Bronchial epithelial cell (primary cell): ENCODE measurements around the gene NOX5. TPM values are rescaled to one million over a fixed set of nuclear protein-coding genes. Genes with fewer than 3 reads are reported as not detected.

Experiments
- DNase-seq: peaks from one replicate; pipeline ENCODE4 v3.0.0-alpha.2; 2010; ENCODE audit warnings: low read depth
- FAIRE-seq: peaks from 2 replicates; lab custom pipeline; 2011; peaks lifted over from hg19 to GRCh38; lab: Jason Lieb, UNC
- H3K27me3 ChIP-seq: 2 replicates; pipeline ENCODE4 v1.5.1; 2011; ENCODE audit warnings: low read length; ENCODE audit not compliant: control insufficient read depth, insufficient read depth
- H3K36me3 ChIP-seq: 2 replicates; pipeline ENCODE4 v1.5.1; 2011; ENCODE audit warnings: low read length; ENCODE audit not compliant: control insufficient read depth, insufficient read depth
- H3K4me3 ChIP-seq: 2 replicates; pipeline ENCODE4 v1.5.1; 2011; ENCODE audit warnings: mild to moderate bottlenecking, low read depth, low read length, control low read depth
- total RNA-seq: library from RNA; depleted of rRNA; stranded (reverse); fragments of >200 nt; gene quantifications from 2 replicates; pipeline ENCODE4 v1.2.1, GENCODE V29; 2014
- TF ChIP-seq, protein P1 (sequence below): IDR thresholded peaks from 2 replicates; pipeline ENCODE4 v1.5.1; 2011; ENCODE audit warnings: mild to moderate bottlenecking, moderate library complexity, low read length, control low read depth, inconsistent platforms; ENCODE audit not compliant: insufficient read depth, severe bottlenecking

The NOX5 gene
- total RNA-seq, 1 donor from 2014 or later = not detected

DNA sequence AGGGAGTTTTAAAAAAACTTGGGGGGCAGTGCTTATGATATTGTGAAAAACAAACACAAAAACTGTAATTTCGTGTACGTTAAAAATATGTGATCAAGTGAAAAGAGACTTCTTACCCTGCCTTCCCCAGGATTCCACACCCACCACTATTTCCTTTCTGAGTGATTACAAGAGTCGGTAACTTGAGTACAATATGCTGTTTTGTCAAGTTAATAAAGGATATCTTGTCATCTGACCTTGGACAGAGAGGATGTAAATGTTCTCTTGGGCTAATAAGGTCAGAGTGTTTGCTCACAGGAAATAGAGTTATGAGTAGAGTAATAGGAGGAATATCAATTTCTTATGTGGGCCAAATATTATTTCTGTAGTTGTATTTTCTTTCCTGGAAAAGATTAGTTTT, 68.1 kb downstream of the NOX5 start:
- peaks cover 4% of the 10 kb centered on the region for H3K27me3 ChIP-seq
- TF ChIP-seq, protein P1, sequence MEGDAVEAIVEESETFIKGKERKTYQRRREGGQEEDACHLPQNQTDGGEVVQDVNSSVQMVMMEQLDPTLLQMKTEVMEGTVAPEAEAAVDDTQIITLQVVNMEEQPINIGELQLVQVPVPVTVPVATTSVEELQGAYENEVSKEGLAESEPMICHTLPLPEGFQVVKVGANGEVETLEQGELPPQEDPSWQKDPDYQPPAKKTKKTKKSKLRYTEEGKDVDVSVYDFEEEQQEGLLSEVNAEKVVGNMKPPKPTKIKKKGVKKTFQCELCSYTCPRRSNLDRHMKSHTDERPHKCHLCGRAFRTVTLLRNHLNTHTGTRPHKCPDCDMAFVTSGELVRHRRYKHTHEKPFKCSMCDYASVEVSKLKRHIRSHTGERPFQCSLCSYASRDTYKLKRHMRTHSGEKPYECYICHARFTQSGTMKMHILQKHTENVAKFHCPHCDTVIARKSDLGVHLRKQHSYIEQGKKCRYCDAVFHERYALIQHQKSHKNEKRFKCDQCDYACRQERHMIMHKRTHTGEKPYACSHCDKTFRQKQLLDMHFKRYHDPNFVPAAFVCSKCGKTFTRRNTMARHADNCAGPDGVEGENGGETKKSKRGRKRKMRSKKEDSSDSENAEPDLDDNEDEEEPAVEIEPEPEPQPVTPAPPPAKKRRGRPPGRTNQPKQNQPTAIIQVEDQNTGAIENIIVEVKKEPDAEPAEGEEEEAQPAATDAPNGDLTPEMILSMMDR = no peak
- DNase-seq (no peak), FAIRE-seq (no peak)
- H3K36me3 ChIP-seq = no peaks in the 10 kb centered on the region
- no peak overlapping the region for H3K4me3 ChIP-seq

DNA sequence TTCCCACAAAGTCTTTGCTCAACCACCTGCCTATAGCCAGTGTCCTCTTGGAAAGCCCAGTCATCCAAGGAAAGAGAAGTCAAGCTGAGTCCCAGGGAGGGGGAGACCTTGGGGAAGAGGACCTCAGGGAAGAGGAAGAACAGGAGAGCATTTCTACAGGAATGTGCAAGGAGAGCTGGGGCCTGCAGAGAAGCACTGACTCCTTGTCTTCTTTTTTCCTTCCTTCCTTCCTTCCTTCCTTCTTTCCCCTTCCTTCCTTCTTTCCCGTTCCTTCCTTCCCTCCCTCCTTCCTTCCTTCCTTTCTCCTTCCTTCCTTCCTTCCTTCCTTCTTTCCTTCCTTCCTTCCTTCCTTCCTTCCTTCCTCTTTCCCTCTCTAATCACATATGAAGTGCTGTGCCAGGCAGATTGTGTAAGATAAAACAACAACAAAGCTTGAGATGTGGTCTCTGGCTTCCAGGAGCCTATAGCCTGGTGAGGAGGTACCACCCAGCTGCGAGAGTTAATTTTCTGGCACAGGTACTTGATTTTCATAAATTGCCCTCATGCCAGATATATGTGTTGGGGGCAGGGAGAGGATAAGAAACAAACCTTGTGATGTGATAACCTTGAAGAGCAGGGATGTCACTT, 70.0 kb downstream of the NOX5 start:
- Histone ChIP-seq H3K4me3 (no peak overlapping the region), H3K36me3 (no peaks in the 10 kb centered on the region), H3K27me3 (peaks cover 4% of the 10 kb centered on the region)
- DNase-seq (no peak), FAIRE-seq (no peak)
- TF ChIP-seq, protein P1 = no peak

DNA sequence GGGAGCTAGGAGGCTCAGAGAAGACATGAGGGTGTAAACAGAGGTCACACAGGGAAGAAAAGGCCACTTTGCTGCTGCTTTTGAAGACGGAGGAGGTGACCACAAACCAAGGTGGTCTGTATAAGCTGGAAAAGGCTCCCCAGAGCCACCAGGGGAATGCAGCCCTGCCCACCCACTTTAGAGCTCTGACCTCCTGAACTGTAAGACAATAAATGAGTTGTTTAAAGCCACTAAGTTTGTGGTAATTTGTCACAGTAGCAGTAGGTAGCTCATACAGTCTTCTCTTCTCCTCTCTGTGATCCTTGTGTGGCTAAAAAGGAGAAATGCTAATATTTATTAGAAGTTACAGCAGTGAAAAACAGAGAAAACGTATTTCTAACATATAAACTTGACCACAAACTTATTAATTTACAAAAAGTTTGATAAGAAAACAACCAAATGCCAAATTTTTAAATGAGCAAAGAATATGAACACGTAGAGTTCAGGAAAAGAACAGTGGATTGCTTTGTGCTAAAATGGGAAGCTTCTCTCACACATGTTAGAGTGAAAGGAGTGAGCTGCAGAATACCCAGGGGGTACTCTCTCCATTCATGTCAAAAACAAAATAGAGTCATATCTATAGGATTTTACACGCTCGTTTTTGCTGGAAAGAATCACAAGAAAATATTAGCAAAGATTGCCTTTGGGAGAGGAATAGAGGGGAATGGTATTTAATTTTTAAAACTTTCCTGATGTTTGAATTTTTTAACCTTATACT, 71.0 kb downstream of the NOX5 start:
- TF ChIP-seq, protein P1 = no peak
- DNase-seq (no peak), FAIRE-seq (no peak)
- no peak overlapping the region for H3K4me3 ChIP-seq
- H3K36me3 ChIP-seq = no peaks in the 10 kb centered on the region
- peaks cover 4% of the 10 kb centered on the region for H3K27me3 ChIP-seq

DNA sequence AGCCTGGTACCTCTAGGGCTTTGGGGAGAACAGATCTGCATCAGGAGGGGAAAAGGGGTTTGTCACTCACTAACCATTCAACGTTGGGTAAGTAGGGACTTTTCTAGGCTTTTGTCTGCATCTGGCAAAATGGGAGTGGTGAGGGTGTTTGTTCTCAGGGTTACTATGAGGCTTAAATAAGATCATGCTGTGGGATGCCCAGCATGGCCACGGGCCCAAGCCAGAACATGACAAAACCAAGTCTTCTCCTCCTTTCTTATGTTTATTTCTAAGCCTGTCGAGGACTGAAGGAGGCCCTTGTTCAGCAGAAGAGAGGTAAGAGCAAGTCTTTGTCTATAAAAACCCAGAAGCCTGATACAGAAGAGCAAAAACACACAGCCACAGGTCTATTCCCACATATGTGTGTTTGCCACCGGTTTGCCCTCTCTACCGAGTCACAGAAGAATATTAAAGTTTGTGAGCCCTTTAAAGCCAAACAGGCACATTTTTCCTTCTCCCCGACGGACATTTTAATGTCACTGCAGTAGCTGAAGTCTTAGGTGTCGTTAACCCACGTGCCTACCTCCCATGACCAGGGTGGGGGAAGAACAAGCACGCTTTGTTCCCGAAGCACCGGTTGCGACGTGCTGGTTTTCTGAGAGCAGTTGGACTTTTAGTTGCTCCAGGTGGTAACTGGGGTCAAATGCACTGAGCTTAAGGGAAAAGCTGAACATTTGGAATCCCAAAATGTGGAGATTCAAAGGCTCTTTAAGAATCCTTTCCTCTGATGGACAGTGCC, 72.1 kb downstream of the NOX5 start:
- FAIRE-seq (no peak), DNase-seq (no peak)
- TF ChIP-seq, protein P1 = no peak

DNA sequence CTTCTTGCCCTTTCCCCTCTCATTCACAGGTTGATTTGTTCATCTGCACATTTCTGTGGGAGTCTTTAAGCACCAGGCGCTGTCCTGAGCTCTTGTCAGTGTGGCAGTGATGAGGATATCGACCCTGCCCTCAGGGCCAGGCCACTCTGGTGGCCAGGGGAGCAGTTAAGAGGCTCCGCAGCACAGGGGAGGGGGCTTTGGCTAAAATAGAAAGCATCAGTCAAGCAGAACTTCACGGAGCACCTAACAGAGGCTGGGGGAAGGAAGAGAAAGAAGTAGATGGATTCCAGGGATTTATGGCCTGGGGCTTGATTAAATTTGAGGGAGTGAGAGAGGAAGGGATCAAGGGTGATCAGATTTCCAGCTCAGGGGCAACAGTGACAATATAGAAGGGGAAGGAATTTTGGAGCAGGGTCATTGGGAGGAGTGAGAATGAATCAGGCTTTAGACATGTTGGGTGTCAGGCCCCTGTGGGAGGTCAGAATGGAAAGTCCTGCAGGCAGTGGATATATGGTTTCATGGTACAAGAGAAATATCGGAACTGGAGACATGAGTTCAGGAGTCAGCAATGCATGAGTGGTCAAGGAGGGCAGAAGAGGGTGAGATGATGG, 73.0 kb downstream of the NOX5 start:
- no peak for DNase-seq
- TF ChIP-seq, protein P1 = no peak
- Histone ChIP-seq H3K4me3 (no peak overlapping the region), H3K27me3 (peaks cover 4% of the 10 kb centered on the region), H3K36me3 (no peaks in the 10 kb centered on the region)
- no peak for FAIRE-seq

More for the DNA sequence above, 72.1 kb downstream of the NOX5 start:
- Histone ChIP-seq H3K27me3 (peaks cover 4% of the 10 kb centered on the region), H3K36me3 (no peaks in the 10 kb centered on the region), H3K4me3 (no peak overlapping the region)
